Right lobe of liver (tissue), 4 donors: ENCODE data around the gene RBCK1.

Experiments
- CTCF ChIP-seq, 4 donors: fragments of 200-600 bp in 3 of 4; fragments of 450-650 bp in 1 of 4; IDR thresholded peaks; one replicate each; pipeline versions ENCODE4 v1.5.1 to v1.8.0; 2016 to 2022; ENCODE audit warnings: antibody characterized with exemption in 4 of 4, mild to moderate bottlenecking in 2 of 4
- POLR2A ChIP-seq: fragments of 450-650 bp; IDR thresholded peaks from one replicate; pipeline ENCODE4 v1.6.1; 2017; ENCODE audit warnings: antibody characterized with exemption, mild to moderate bottlenecking
- donor health status: DM: no; HTN: no; CAD: no.
- donor health status: DM: no; HTN: no; CAD: no.
- donor health status: DM: no; HTN: yes; CAD: no.

DNA sequence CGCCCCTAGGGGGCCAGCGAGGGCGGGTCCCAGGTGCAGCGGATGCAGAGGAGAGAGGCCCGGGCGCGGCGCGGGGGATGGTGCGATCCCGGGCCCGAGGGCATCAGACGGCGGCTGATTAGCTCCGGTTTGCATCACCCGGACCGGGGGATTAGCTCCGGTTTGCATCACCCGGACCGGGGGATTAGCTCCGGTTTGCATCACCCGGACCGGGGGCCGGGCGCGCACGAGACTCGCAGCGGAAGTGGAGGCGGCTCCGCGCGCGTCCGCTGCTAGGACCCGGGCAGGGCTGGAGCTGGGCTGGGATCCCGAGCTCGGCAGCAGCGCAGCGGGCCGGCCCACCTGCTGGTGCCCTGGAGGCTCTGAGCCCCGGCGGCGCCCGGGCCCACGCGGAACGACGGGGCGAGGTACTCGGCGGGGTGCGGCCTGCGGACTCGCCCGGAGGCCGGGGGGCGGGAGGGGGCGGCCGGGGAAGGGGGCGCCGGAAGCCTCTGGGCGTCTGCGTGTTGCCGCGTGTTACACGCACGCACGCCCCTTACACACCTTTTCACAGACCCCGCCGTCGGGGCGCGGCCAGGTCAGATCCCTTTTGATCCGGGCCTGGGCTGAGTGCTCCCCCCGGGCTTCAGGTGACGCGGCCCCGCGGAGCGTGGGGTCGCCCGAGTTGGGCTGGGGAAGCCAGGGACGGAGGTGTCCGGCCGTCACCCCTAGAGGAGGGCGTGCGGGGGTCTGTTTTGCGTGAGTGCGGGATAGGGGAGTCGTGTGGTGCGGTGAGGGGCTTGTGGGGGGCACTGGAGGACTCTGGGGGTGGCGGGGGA lies 27.1 kb upstream of the RBCK1 start:
- TF ChIP-seq CTCF (IDR thresholded peaks at IDR 0.05) (no peak), POLR2A (peak; percentile 90)
